ENCODE data around the gene LCE1F.

LCE1F gene

GRCh38 chr1:152752225-152752624, 22.7 kb upstream of the LCE1F start:
- no peaks in the 10 kb centered on the region for H3K27me3 ChIP-seq (ENCODE audit: low read depth, low read length)
- no peak overlapping the region for H3K4me3 ChIP-seq (ENCODE audit: low read depth in 1 of 2, low read length in 2 of 2)
- H3K4me1 ChIP-seq (ENCODE audit: control insufficient read depth in 1 of 2, insufficient read depth in 2 of 2, low read length in 2 of 2): no peaks in the 10 kb centered on the region
- H3K36me3 ChIP-seq (ENCODE audit: control insufficient read depth in 1 of 2, insufficient read depth in 2 of 2, low read length in 2 of 2): no peaks in the 10 kb centered on the region
- no peaks in the 10 kb centered on the region for H3K9me3 ChIP-seq (ENCODE audit: control insufficient read depth in 1 of 2, low read length in 2 of 2)
- H3K27ac ChIP-seq (ENCODE audit: low read length): no peak overlapping the region

DNA sequence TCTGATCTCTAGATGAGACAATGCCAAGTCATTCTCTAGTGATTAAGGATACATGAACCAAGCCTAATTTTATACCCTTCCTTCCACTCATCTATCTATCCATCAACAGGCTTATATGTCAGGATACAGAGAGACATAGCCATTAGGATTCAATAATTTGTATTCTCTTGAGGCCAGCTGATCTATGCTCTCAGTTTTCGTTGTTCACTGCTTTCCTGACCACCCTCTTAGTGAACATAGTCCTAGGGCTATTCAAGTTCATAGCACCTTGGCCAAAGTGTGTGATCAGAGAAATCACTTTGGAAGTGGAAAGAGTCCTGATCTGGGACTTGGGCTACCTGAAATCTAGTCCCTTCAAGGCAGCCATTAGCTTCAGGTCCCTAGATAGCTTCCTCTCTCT, 21.4 kb upstream of the LCE1F start:
- Histone ChIP-seq H3K9me3 (ENCODE audit: control insufficient read depth in 1 of 2, low read length in 2 of 2) (no peaks in the 10 kb centered on the region), H3K4me1 (ENCODE audit: control insufficient read depth in 1 of 2, insufficient read depth in 2 of 2, low read length in 2 of 2) (no peaks in the 10 kb centered on the region), H3K27me3 (ENCODE audit: low read depth, low read length) (no peaks in the 10 kb centered on the region), H3K4me3 (ENCODE audit: low read depth in 1 of 2, low read length in 2 of 2) (no peak overlapping the region), H3K27ac (ENCODE audit: low read length) (no peak overlapping the region), H3K36me3 (ENCODE audit: control insufficient read depth in 1 of 2, insufficient read depth in 2 of 2, low read length in 2 of 2) (no peaks in the 10 kb centered on the region)

DNA sequence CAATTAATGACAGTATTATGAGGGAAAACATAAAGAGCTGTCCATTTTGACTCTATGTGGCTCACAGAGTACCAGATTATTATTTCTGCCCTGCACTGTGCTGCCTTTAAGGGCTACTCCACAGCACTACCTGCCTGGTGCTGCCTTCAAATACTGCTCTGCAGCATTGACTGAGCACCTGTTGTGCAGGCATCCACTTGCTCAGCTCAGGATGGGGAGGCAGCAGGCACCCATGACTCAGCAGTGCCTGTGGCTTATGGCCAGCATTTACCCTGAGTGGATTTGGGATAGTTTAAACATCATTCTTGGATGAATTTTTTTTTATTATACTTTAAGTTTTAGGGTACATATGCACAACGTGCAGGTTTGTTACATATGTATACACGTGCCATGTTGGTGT, 18.1 kb upstream of the LCE1F start:
- no peaks in the 10 kb centered on the region for H3K27me3 ChIP-seq (ENCODE audit: low read depth, low read length)
- no peaks in the 10 kb centered on the region for H3K36me3 ChIP-seq (ENCODE audit: control insufficient read depth in 1 of 2, insufficient read depth in 2 of 2, low read length in 2 of 2)
- H3K4me1 ChIP-seq (ENCODE audit: control insufficient read depth in 1 of 2, insufficient read depth in 2 of 2, low read length in 2 of 2): no peaks in the 10 kb centered on the region
- H3K9me3 ChIP-seq (ENCODE audit: control insufficient read depth in 1 of 2, low read length in 2 of 2): no peaks in the 10 kb centered on the region
- H3K27ac ChIP-seq (ENCODE audit: low read length): no peak overlapping the region
- H3K4me3 ChIP-seq (ENCODE audit: low read depth in 1 of 2, low read length in 2 of 2): no peak overlapping the region

DNA sequence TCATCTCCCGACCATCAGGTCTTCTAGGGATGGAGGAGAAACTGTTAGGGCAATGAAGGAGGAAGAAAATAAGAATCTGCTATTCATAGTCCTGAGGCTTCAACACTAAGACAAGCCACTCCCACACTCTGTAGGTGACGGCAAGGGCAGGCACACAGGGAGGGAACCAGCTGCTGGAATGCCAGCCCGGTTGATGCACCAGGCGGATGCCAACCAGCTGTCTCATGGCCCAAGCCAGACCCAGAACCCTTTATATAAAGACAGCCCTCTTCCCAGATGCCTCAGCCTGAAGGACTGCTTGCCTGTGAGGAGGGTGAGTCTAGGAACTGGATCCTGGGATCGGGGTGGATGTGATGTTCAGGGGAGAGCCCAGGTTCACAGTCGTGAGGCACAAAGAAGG, 17.2 kb upstream of the LCE1F start, which contains the start of gene KPRP:
TSS of gene KPRP (plus strand) at position 279 of the 400 bp plus-strand sequence. CDS start 1,564 bp downstream, outside the sequence.
- Histone ChIP-seq H3K27me3 (ENCODE audit: low read depth, low read length) (no peaks in the 10 kb centered on the region), H3K9me3 (ENCODE audit: control insufficient read depth in 1 of 2, low read length in 2 of 2) (no peaks in the 10 kb centered on the region), H3K4me3 (ENCODE audit: low read depth in 1 of 2, low read length in 2 of 2) (no peak within 1 kb of the TSS), H3K36me3 (ENCODE audit: control insufficient read depth in 1 of 2, insufficient read depth in 2 of 2, low read length in 2 of 2) (no peaks in the 10 kb centered on the region), H3K27ac (ENCODE audit: low read length) (no peak within 1 kb of the TSS), H3K4me1 (ENCODE audit: control insufficient read depth in 1 of 2, insufficient read depth in 2 of 2, low read length in 2 of 2) (no peaks in the 10 kb centered on the region)

GRCh38 chr1:152758636-152759035, 16.3 kb upstream of the LCE1F start:
- Histone ChIP-seq H3K27me3 (ENCODE audit: low read depth, low read length) (no peaks in the 10 kb centered on the region), H3K27ac (ENCODE audit: low read length) (no peak overlapping the region), H3K4me1 (ENCODE audit: control insufficient read depth in 1 of 2, insufficient read depth in 2 of 2, low read length in 2 of 2) (no peaks in the 10 kb centered on the region), H3K9me3 (ENCODE audit: control insufficient read depth in 1 of 2, low read length in 2 of 2) (no peaks in the 10 kb centered on the region), H3K36me3 (ENCODE audit: control insufficient read depth in 1 of 2, insufficient read depth in 2 of 2, low read length in 2 of 2) (no peaks in the 10 kb centered on the region), H3K4me3 (ENCODE audit: low read depth in 1 of 2, low read length in 2 of 2) (no peak overlapping the region)

DNA sequence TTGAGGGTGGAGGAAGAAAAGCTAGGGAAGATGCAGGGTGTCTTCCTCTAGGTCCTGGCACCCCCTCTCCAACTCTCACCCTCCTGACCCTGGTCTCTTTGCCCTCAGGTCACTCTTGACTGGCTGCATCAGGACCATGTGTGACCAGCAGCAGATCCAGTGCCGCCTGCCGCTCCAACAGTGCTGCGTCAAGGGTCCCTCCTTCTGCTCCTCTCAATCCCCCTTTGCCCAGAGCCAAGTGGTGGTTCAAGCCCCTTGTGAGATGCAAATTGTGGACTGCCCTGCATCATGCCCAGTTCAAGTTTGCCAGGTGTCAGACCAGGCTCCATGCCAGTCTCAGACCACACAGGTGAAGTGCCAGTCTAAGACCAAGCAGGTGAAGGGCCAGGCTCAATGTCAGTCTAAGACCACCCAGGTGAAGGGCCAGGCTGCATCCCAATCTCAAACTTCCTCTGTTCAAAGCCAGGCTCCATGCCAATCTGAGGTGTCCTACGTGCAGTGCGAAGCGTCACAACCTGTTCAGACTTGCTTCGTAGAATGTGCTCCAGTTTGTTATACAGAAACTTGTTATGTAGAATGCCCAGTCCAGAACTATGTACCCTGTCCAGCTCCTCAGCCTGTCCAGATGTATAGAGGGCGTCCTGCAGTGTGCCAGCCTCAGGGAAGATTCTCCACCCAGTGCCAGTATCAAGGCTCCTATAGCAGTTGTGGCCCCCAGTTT, 15.3 kb upstream of the LCE1F start:
- Histone ChIP-seq H3K36me3 (ENCODE audit: control insufficient read depth in 1 of 2, insufficient read depth in 2 of 2, low read length in 2 of 2) (no peaks in the 10 kb centered on the region), H3K27ac (ENCODE audit: low read length) (no peak overlapping the region), H3K27me3 (ENCODE audit: low read depth, low read length) (no peaks in the 10 kb centered on the region), H3K4me1 (ENCODE audit: control insufficient read depth in 1 of 2, insufficient read depth in 2 of 2, low read length in 2 of 2) (no peaks in the 10 kb centered on the region), H3K4me3 (ENCODE audit: low read depth in 1 of 2, low read length in 2 of 2) (no peak overlapping the region), H3K9me3 (ENCODE audit: control insufficient read depth in 1 of 2, low read length in 2 of 2) (no peaks in the 10 kb centered on the region)

- no peaks in the 10 kb centered on the region for H3K36me3 ChIP-seq (ENCODE audit: control insufficient read depth in 1 of 2, insufficient read depth in 2 of 2, low read length in 2 of 2)
- H3K27ac ChIP-seq (ENCODE audit: low read length): no peak overlapping the region
- no peaks in the 10 kb centered on the region for H3K27me3 ChIP-seq (ENCODE audit: low read depth, low read length)
- H3K4me3 ChIP-seq (ENCODE audit: low read depth in 1 of 2, low read length in 2 of 2): no peak overlapping the region
- H3K4me1 ChIP-seq (ENCODE audit: control insufficient read depth in 1 of 2, insufficient read depth in 2 of 2, low read length in 2 of 2): no peaks in the 10 kb centered on the region
- no peaks in the 10 kb centered on the region for H3K9me3 ChIP-seq (ENCODE audit: control insufficient read depth in 1 of 2, low read length in 2 of 2)
Measured at GRCh38 chr1:152760551-152761190, 14.3 kb upstream of the LCE1F start.

GRCh38 chr1:152761609-152762213, 13.2 kb upstream of the LCE1F start:
- H3K36me3 ChIP-seq (ENCODE audit: control insufficient read depth in 1 of 2, insufficient read depth in 2 of 2, low read length in 2 of 2): no peaks in the 10 kb centered on the region

GRCh38 chr1:152768847-152769533, 6.0 kb upstream of the LCE1F start:
- H3K4me3 ChIP-seq (ENCODE audit: low read depth in 1 of 2, low read length in 2 of 2): no peak overlapping the region
- H3K27ac ChIP-seq (ENCODE audit: low read length): no peak overlapping the region
- H3K9me3 ChIP-seq (ENCODE audit: control insufficient read depth in 1 of 2, low read length in 2 of 2): no peaks in the 10 kb centered on the region
- H3K36me3 ChIP-seq (ENCODE audit: control insufficient read depth in 1 of 2, insufficient read depth in 2 of 2, low read length in 2 of 2): no peaks in the 10 kb centered on the region
- H3K4me1 ChIP-seq (ENCODE audit: control insufficient read depth in 1 of 2, insufficient read depth in 2 of 2, low read length in 2 of 2): no peaks in the 10 kb centered on the region
- H3K27me3 ChIP-seq (ENCODE audit: low read depth, low read length): no peaks in the 10 kb centered on the region

More at GRCh38 chr1:152761609-152762213, 13.2 kb upstream of the LCE1F start:
- H3K4me1 ChIP-seq (ENCODE audit: control insufficient read depth in 1 of 2, insufficient read depth in 2 of 2, low read length in 2 of 2): no peaks in the 10 kb centered on the region
- no peak overlapping the region for H3K27ac ChIP-seq (ENCODE audit: low read length)
- no peaks in the 10 kb centered on the region for H3K27me3 ChIP-seq (ENCODE audit: low read depth, low read length)
- no peak overlapping the region for H3K4me3 ChIP-seq (ENCODE audit: low read depth in 1 of 2, low read length in 2 of 2)
- H3K9me3 ChIP-seq (ENCODE audit: control insufficient read depth in 1 of 2, low read length in 2 of 2): no peaks in the 10 kb centered on the region

GRCh38 chr1:152770411-152770810, 4.5 kb upstream of the LCE1F start:
- H3K27ac ChIP-seq (ENCODE audit: low read length): no peak overlapping the region
- no peaks in the 10 kb centered on the region for H3K36me3 ChIP-seq (ENCODE audit: control insufficient read depth in 1 of 2, insufficient read depth in 2 of 2, low read length in 2 of 2)
- no peaks in the 10 kb centered on the region for H3K4me1 ChIP-seq (ENCODE audit: control insufficient read depth in 1 of 2, insufficient read depth in 2 of 2, low read length in 2 of 2)
- no peak overlapping the region for H3K4me3 ChIP-seq (ENCODE audit: low read depth in 1 of 2, low read length in 2 of 2)
- no peaks in the 10 kb centered on the region for H3K9me3 ChIP-seq (ENCODE audit: control insufficient read depth in 1 of 2, low read length in 2 of 2)
- H3K27me3 ChIP-seq (ENCODE audit: low read depth, low read length): no peaks in the 10 kb centered on the region

DNA sequence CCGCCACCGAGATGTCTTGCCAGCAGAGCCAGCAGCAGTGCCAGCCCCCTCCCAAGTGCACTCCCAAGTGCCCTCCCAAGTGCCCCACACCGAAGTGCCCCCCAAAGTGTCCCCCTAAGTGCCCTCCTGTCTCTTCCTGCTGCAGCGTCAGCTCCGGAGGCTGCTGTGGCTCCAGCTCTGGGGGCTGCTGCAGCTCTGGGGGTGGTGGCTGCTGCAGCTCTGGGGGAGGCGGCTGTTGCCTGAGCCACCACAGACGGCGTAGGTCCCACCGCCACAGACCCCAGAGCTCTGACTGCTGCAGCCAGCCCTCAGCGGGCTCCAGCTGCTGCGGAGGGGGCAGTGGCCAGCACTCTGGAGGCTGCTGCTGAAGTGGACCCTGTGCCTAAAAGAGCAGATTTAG, 1.4 kb downstream of the LCE1F start:
- no peak overlapping the region for H3K4me3 ChIP-seq (ENCODE audit: low read depth in 1 of 2, low read length in 2 of 2)
- H3K27ac ChIP-seq (ENCODE audit: low read length): no peak overlapping the region
- peaks cover 0 to 3% of the 10 kb centered on the region in 2 donors for H3K9me3 ChIP-seq (ENCODE audit: control insufficient read depth in 1 of 2, low read length in 2 of 2)
- no peaks in the 10 kb centered on the region for H3K36me3 ChIP-seq (ENCODE audit: control insufficient read depth in 1 of 2, insufficient read depth in 2 of 2, low read length in 2 of 2)
- no peaks in the 10 kb centered on the region for H3K27me3 ChIP-seq (ENCODE audit: low read depth, low read length)
- H3K4me1 ChIP-seq (ENCODE audit: control insufficient read depth in 1 of 2, insufficient read depth in 2 of 2, low read length in 2 of 2): no peaks in the 10 kb centered on the region

All from muscle layer of duodenum (tissue), 2 donors.